A549 (cell line): ENCODE measurements around the gene CNOT11. TPM values are rescaled to one million over a fixed set of nuclear protein-coding genes. Genes with fewer than 3 reads are reported as not detected.
A peak's percentile ranks its signal among the peaks of the same experiment; 100 is the strongest.

Experiments used
- ATAC-seq, 2 experiments: fragments of 200-7000 bp in 1 of 2; fragments of >200 bp in 1 of 2; cut with Nextera tagmentation in 1 of 2; cut with Tn5 transposase in 1 of 2; 3 replicates each; pipeline versions ENCODE4 v1.8.0 to v1.9.1; 2018 to 2020; ENCODE audit warnings: mild to moderate bottlenecking in 1 of 2, moderate library complexity in 1 of 2
- CTCF ChIA-PET: fragments of 300-600 bp; sonication (Branson Sonifier 250); formaldehyde crosslinking; extraction: SDS; loops from one replicate; lab custom pipeline; 2021; ENCODE audit warnings: antibody characterized with exemption, inconsistent platforms; lab: Yijun Ruan, JAX
- POLR2A ChIA-PET: fragments of 350-600 bp; formaldehyde crosslinking; extraction: SDS; loops from one replicate; lab custom pipeline; 2021; ENCODE audit warnings: antibody characterized with exemption, inconsistent platforms; lab: Yijun Ruan, JAX
- DNase-seq, 2 experiments: peaks; one replicate each; pipeline versions ENCODE4 v3.0.0 to v3.0.0-alpha.2; 2011 to 2016; ENCODE audit warnings: low read depth in 1 of 2, low spot score in 1 of 2
- FAIRE-seq: peaks from 2 replicates; lab custom pipeline; 2011; peaks lifted over from hg19 to GRCh38; lab: Jason Lieb, UNC
- H3K27ac ChIP-seq, 2 experiments: fragments of >200 bp; sonication (Bioruptor Twin); formaldehyde crosslinking; 3 replicates each; pipeline ENCODE4 v1.5.1; 2016 to 2017
- H3K4me1 ChIP-seq: fragments of >200 bp; sonication (Bioruptor Twin); formaldehyde crosslinking; 3 replicates; pipeline ENCODE4 v1.6.1; 2016
- H3K4me2 ChIP-seq: fragments of >200 bp; sonication (Bioruptor Twin); formaldehyde crosslinking; 3 replicates; pipeline ENCODE4 v1.6.1; 2016
- H3K4me3 ChIP-seq: fragments of >200 bp; sonication (Bioruptor Twin); formaldehyde crosslinking; 3 replicates; pipeline ENCODE4 v1.5.1; 2016
- H3K9me3 ChIP-seq: fragments of >200 bp; sonication (Bioruptor Twin); formaldehyde crosslinking; 3 replicates; pipeline ENCODE4 v1.6.1; 2016
- CBX8 ChIP-seq: fragments of 200-600 bp; sonication (generic); IDR thresholded peaks from 2 replicates; pipeline ENCODE4 v1.6.1; 2016
- CTCF ChIP-seq: fragments of >200 bp; sonication (Bioruptor Twin); formaldehyde crosslinking; IDR thresholded peaks from 3 replicates; pipeline ENCODE4 v1.5.1; 2016
- EHMT2 ChIP-seq: fragments of 200-600 bp; sonication (generic); IDR thresholded peaks from 2 replicates; pipeline ENCODE4 v1.6.1; 2016; ENCODE audit warnings: antibody characterized with exemption, low read depth, mild to moderate bottlenecking, moderate library complexity
- GATA3 ChIP-seq: IDR thresholded peaks from 2 replicates; pipeline ENCODE4 v1.6.1; 2012; ENCODE audit warnings: borderline replicate concordance
- HEYL ChIP-seq: fragments of 250-450 bp; sonication (Bioruptor Pico); IDR thresholded peaks from 2 replicates; pipeline ENCODE4 v1.8.0; 2021; ENCODE audit warnings: mild to moderate bottlenecking, moderate library complexity
- HMGXB4 ChIP-seq: fragments of 250-450 bp; sonication (Bioruptor Pico); IDR thresholded peaks from 2 replicates; pipeline ENCODE4 v1.5.0; 2021; ENCODE audit warnings: mild to moderate bottlenecking, moderate library complexity, borderline replicate concordance
- HOXA7 ChIP-seq: fragments of 250-450 bp; sonication (Bioruptor Pico); IDR thresholded peaks from 2 replicates; pipeline ENCODE4 v1.5.0; 2020; ENCODE audit warnings: mild to moderate bottlenecking, moderate library complexity
- HOXB5 ChIP-seq: fragments of 250-450 bp; sonication (Bioruptor Pico); IDR thresholded peaks from 2 replicates; pipeline ENCODE4 v1.5.0; 2020; ENCODE audit warnings: mild to moderate bottlenecking, moderate library complexity
- KDM1A ChIP-seq: fragments of 200-600 bp; sonication (generic); IDR thresholded peaks from 2 replicates; pipeline ENCODE4 v1.6.1; 2016; ENCODE audit warnings: low read depth, mild to moderate bottlenecking
- NFE2L2 ChIP-seq: fragments of 150-350 bp; conservative IDR thresholded peaks from 2 replicates; pipeline ENCODE4 v1.6.1; 2014; ENCODE audit warnings: low read length
- NPAS2 ChIP-seq: fragments of 250-450 bp; sonication (Bioruptor Pico); IDR thresholded peaks from 2 replicates; pipeline ENCODE4 v1.8.0; 2022; ENCODE audit warnings: mild to moderate bottlenecking, moderate library complexity, borderline replicate concordance
- NR3C1 ChIP-seq: fragments of >200 bp; sonication (Bioruptor Twin); formaldehyde crosslinking; IDR thresholded peaks from 3 replicates; pipeline ENCODE4 v1.6.1; 2017
- PHF8 ChIP-seq: fragments of 200-600 bp; sonication (generic); IDR thresholded peaks from 2 replicates; pipeline ENCODE4 v1.6.1; 2016; ENCODE audit warnings: low read depth, mild to moderate bottlenecking, antibody characterized with exemption, moderate library complexity, borderline replicate concordance
- POLR2A ChIP-seq: IDR thresholded peaks from 2 replicates; pipeline ENCODE4 v1.6.1; 2012; ENCODE audit warnings: mild to moderate bottlenecking, low read length
- POLR2AphosphoS2 ChIP-seq: conservative IDR thresholded peaks from 2 replicates; pipeline ENCODE4 v1.6.1; 2012; ENCODE audit warnings: low read length, improper control_type of control experiment, inconsistent platforms
- RAD21 ChIP-seq, 2 experiments: fragments of >200 bp in 1 of 2; sonication (Bioruptor Twin) in 1 of 2; formaldehyde crosslinking in 1 of 2; IDR thresholded peaks in 1 of 2; conservative IDR thresholded peaks in 1 of 2; 2 replicates in 1 of 2; 3 replicates in 1 of 2; pipeline ENCODE4 v1.6.1; 2012 to 2018; ENCODE audit warnings: inconsistent platforms in 1 of 2
- RCOR1 ChIP-seq: fragments of 150-350 bp; IDR thresholded peaks from 2 replicates; pipeline ENCODE4 v1.6.1; 2014; ENCODE audit warnings: antibody characterized with exemption, low read length, low read depth
- REST ChIP-seq: fragments of 200-600 bp; sonication (generic); IDR thresholded peaks from 2 replicates; pipeline ENCODE4 v1.6.1; 2016; ENCODE audit warnings: antibody characterized with exemption, mild to moderate bottlenecking, moderate library complexity
- RNF2 ChIP-seq: fragments of 200-600 bp; sonication (generic); IDR thresholded peaks from 2 replicates; pipeline ENCODE4 v1.6.1; 2016; ENCODE audit warnings: low read depth, mild to moderate bottlenecking, antibody characterized with exemption, moderate library complexity, borderline replicate concordance
- SMC3 ChIP-seq: fragments of >200 bp; sonication (Bioruptor Twin); formaldehyde crosslinking; IDR thresholded peaks from 3 replicates; pipeline ENCODE4 v1.6.1; 2018; ENCODE audit warnings: inconsistent platforms
- ZC3H11A ChIP-seq: fragments of 450-650 bp; IDR thresholded peaks from 2 replicates; pipeline ENCODE4 v1.6.1; 2014; ENCODE audit warnings: antibody characterized with exemption, mild to moderate bottlenecking
- WGBS: methylation state at CpG from one replicate; pipeline ENCODE4 v1.1.6; 2017; ENCODE audit errors: missing lambda C conversion rate; 5-methylcytosine and 5-hydroxymethylcytosine counted together
- polyA plus RNA-seq, 4 experiments: library from polyadenylated mRNA; depleted of rRNA in 3 of 4; stranded (reverse); fragments of >200 nt; fragmentation: RNase III in 1 of 4; extraction: RNeasy Plus Mini Kit Qiagen cat#74134 plus additional on column Dnase treatment in 1 of 4; gene quantifications; 2 replicates in 3 of 4; 3 replicates in 1 of 4; pipeline ENCODE4 v1.2.3, GENCODE V29; 2011 to 2017

The CNOT11 gene
- polyA plus RNA-seq, 2 of the 4 experiments (the other 2 are of a cell fraction), result 35.8 to 76.7 TPM

- no peak for FAIRE-seq
- no peaks in the 10 kb centered on the region for H3K9me3 ChIP-seq
- CTCF ChIA-PET, result interaction anchor here (0.6 to 1.3 kb wide), 3 partner anchors 68 to 680 kb away, joined by 3 to 4 read pairs (median 4); no protein-coding TSS in a partner anchor
- ATAC-seq, result no peak
- no peak overlapping the region for H3K4me3 ChIP-seq
- no peak overlapping the region for H3K27ac ChIP-seq
- peaks cover 3% of the 10 kb centered on the region; the same call in 2 of the 3 replicates for H3K4me1 ChIP-seq
- no peak overlapping the region for H3K4me2 ChIP-seq
- WGBS, result 96% methylated on average over 5 of the region's 5 CpGs
- no peak for DNase-seq
- no peak for TF ChIP-seq PHF8
- TF ChIP-seq HMGXB4, result no peak
- no peak for TF ChIP-seq EHMT2
- TF ChIP-seq NPAS2 (CRISPR knock-in tag), result no peak
- no peak for TF ChIP-seq HOXA7 (CRISPR knock-in tag)
- no peak for TF ChIP-seq REST
- no peak for TF ChIP-seq POLR2A
- POLR2A ChIA-PET, result no interaction called here
Measured at GRCh38 chr2:101274142-101274541, 21.5 kb downstream of the CNOT11 start.

- H3K4me3 ChIP-seq, result no peak overlapping the region
- ATAC-seq (peak; percentile 71 to 91; a peak in 4 of 6 replicates), FAIRE-seq (no peak), DNase-seq (peak; percentile 15 to 79)
- H3K4me1 ChIP-seq, result peaks cover 3% of the 10 kb centered on the region; the same call in 2 of the 3 replicates
- H3K4me2 ChIP-seq, result no peak overlapping the region
- ChIA-PET POLR2A (no interaction called here), CTCF (interaction anchor here (0.9 to 1.6 kb wide), 5 partner anchors 9 to 111 kb away, joined by 3 to 5 read pairs (median 5); partner anchors contain the start of genes CNOT11 and RNF149)
- WGBS, result 50% methylated on average over 7 of the region's 7 CpGs
- H3K27ac ChIP-seq, result no peak overlapping the region
- H3K9me3 ChIP-seq, result no peaks in the 10 kb centered on the region
- no peak for TF ChIP-seq RNF2
- peak; percentile 33 to 46; a peak in 4 of 5 replicates for TF ChIP-seq RAD21 (conservative IDR thresholded peaks at IDR 0.05 in 1 of 2, IDR thresholded peaks at IDR 0.05 in 1 of 2)
- TF ChIP-seq SMC3, result 0 out of 3 replicates have a peak, but pooled peaks have one; percentile 19
- TF ChIP-seq CTCF, result peak; percentile 33
Measured at GRCh38 chr2:101277111-101277510, 24.4 kb downstream of the CNOT11 start.

GRCh38 chr2:101278925-101279324 lies 26.2 kb downstream of the CNOT11 start:
- ATAC-seq, result no peak
- no peak for FAIRE-seq
- no peaks in the 10 kb centered on the region for H3K9me3 ChIP-seq
- H3K4me1 ChIP-seq, result peaks cover 3% of the 10 kb centered on the region; the same call in 2 of the 3 replicates
- CTCF ChIA-PET, result no interaction called here
- H3K4me3 ChIP-seq, result no peak overlapping the region
- no peak for DNase-seq
- H3K27ac ChIP-seq, result no peak overlapping the region
- POLR2A ChIA-PET, result no interaction called here
- no peak overlapping the region for H3K4me2 ChIP-seq
- TF ChIP-seq RCOR1 (no peak), HOXB5 (no peak), KDM1A (no peak), NFE2L2 (no peak), NR3C1 (no peak), ZC3H11A (no peak), POLR2A (no peak), HEYL (CRISPR knock-in tag) (no peak), SMC3 (no peak), POLR2AphosphoS2 (no peak), GATA3 (no peak), CBX8 (no peak)
- TF ChIP-seq, all 56 proteins: peak for 0
- 84% methylated on average over 3 of the region's 3 CpGs for WGBS
